ENCODE results near the gene RBM12.

Gene RBM12

GRCh38 chr20:35711588-35712209, 47.0 kb upstream of the RBM12 start:
- Histone ChIP-seq H3K4me2 (ENCODE audit: low read length) (no peak overlapping the region), H3K27me3 (ENCODE audit: insufficient read depth, low read length) (no peaks in the 10 kb centered on the region), H4K20me1 (ENCODE audit: insufficient read depth, low read length) (peaks cover 11% of the 10 kb centered on the region; the same call in 1 of the 2 replicates), H3K4me3 (ENCODE audit: low read depth, low read length, poor library complexity, severe bottlenecking) (no peak overlapping the region), H3F3A (ENCODE audit: insufficient read depth, low read length) (peaks cover 28% of the 10 kb centered on the region; the same call in 1 of the 2 replicates), H3K9me2 (ENCODE audit: low read depth, low read length) (no peaks in the 10 kb centered on the region), H2AFZ (ENCODE audit: low read length) (no peak overlapping the region), H3K36me3 (ENCODE audit: insufficient read depth, low read length) (peaks cover 96% of the 10 kb centered on the region), H3K27ac (ENCODE audit: low read depth, low read length, poor library complexity, severe bottlenecking) (no peak overlapping the region), H3K79me2 (ENCODE audit: insufficient read depth, low read length) (peaks cover 28% of the 10 kb centered on the region), H3K9me3 (ENCODE audit: low read length) (no peaks in the 10 kb centered on the region), H3K4me1 (ENCODE audit: insufficient read depth, low read length, severe bottlenecking) (no peaks in the 10 kb centered on the region), H3K9ac (ENCODE audit: low read length) (no peak overlapping the region)
- no peak for TF ChIP-seq EZH2 (IDR thresholded peaks at IDR 0.05; ENCODE audit: borderline replicate concordance, low read length)
- no peak for TF ChIP-seq CTCF (IDR thresholded peaks at IDR 0.05; ENCODE audit: low read length)

- no peak overlapping the region for H3K27ac ChIP-seq (ENCODE audit: low read depth, low read length, poor library complexity, severe bottlenecking)
- no peaks in the 10 kb centered on the region for H3K4me1 ChIP-seq (ENCODE audit: insufficient read depth, low read length, severe bottlenecking)
- peaks cover 11% of the 10 kb centered on the region; the same call in 1 of the 2 replicates for H4K20me1 ChIP-seq (ENCODE audit: insufficient read depth, low read length)
- no peaks in the 10 kb centered on the region for H3K9me3 ChIP-seq (ENCODE audit: low read length)
- no peak for TF ChIP-seq EZH2 (IDR thresholded peaks at IDR 0.05; ENCODE audit: borderline replicate concordance, low read length)
- no peak for TF ChIP-seq CTCF (IDR thresholded peaks at IDR 0.05; ENCODE audit: low read length)
- H3K79me2 ChIP-seq (ENCODE audit: insufficient read depth, low read length), result peaks cover 28% of the 10 kb centered on the region
- no peak overlapping the region for H3K9ac ChIP-seq (ENCODE audit: low read length)
- peaks cover 96% of the 10 kb centered on the region for H3K36me3 ChIP-seq (ENCODE audit: insufficient read depth, low read length)
- H2AFZ ChIP-seq (ENCODE audit: low read length), result no peak overlapping the region
- no peaks in the 10 kb centered on the region for H3K9me2 ChIP-seq (ENCODE audit: low read depth, low read length)
- H3K4me3 ChIP-seq (ENCODE audit: low read depth, low read length, poor library complexity, severe bottlenecking), result no peak overlapping the region
- H3K27me3 ChIP-seq (ENCODE audit: insufficient read depth, low read length), result no peaks in the 10 kb centered on the region
- peaks cover 33% of the 10 kb centered on the region; the same call in 1 of the 2 replicates for H3F3A ChIP-seq (ENCODE audit: insufficient read depth, low read length)
- H3K4me2 ChIP-seq (ENCODE audit: low read length), result no peak overlapping the region
These were observed 46.3 kb upstream of the RBM12 start for GRCh38 chr20:35710884-35711587.

- no peaks in the 10 kb centered on the region for H3K27me3 ChIP-seq (ENCODE audit: insufficient read depth, low read length)
- no peak overlapping the region for H3K4me2 ChIP-seq (ENCODE audit: low read length)
- peaks cover 28% of the 10 kb centered on the region for H3K79me2 ChIP-seq (ENCODE audit: insufficient read depth, low read length)
- peaks cover 36% of the 10 kb centered on the region; the same call in 1 of the 2 replicates for H3F3A ChIP-seq (ENCODE audit: insufficient read depth, low read length)
- no peaks in the 10 kb centered on the region for H3K9me2 ChIP-seq (ENCODE audit: low read depth, low read length)
- H3K4me1 ChIP-seq (ENCODE audit: insufficient read depth, low read length, severe bottlenecking), result no peaks in the 10 kb centered on the region
- no peak overlapping the region for H3K4me3 ChIP-seq (ENCODE audit: low read depth, low read length, poor library complexity, severe bottlenecking)
- peaks cover 96% of the 10 kb centered on the region for H3K36me3 ChIP-seq (ENCODE audit: insufficient read depth, low read length)
- no peaks in the 10 kb centered on the region for H3K9me3 ChIP-seq (ENCODE audit: low read length)
- TF ChIP-seq EZH2 (IDR thresholded peaks at IDR 0.05; ENCODE audit: borderline replicate concordance, low read length) (no peak), CTCF (IDR thresholded peaks at IDR 0.05; ENCODE audit: low read length) (no peak)
- no peak overlapping the region for H2AFZ ChIP-seq (ENCODE audit: low read length)
- no peak overlapping the region for H3K9ac ChIP-seq (ENCODE audit: low read length)
- H4K20me1 ChIP-seq (ENCODE audit: insufficient read depth, low read length), result peaks cover 11% of the 10 kb centered on the region; the same call in 1 of the 2 replicates
- no peak overlapping the region for H3K27ac ChIP-seq (ENCODE audit: low read depth, low read length, poor library complexity, severe bottlenecking)
These were observed 45.3 kb upstream of the RBM12 start for GRCh38 chr20:35710039-35710438.
